Measurements from ENCODE around the gene FUS. TPM values are rescaled to one million over a fixed set of nuclear protein-coding genes. Genes with fewer than 3 reads are reported as not detected.

FUS gene
- total and polyA plus RNA-seq, 2 of the 13 experiments (the other 11 are each of a cell fraction or from before 2014, with no cell fraction given) = 68.1 to 168 TPM

- Histone ChIP-seq H4K20me1 (ENCODE audit: insufficient read depth, low read length) (no peaks in the 10 kb centered on the region), H3K27me3 (ENCODE audit: control insufficient read depth in 1 of 2, insufficient read depth in 2 of 2, low read length in 2 of 2) (peaks cover 0 to 33% of the 10 kb centered on the region in 2 experiments; a peak in 4 of 5 replicates), H3K27ac (ENCODE audit: extremely low read length, insufficient read depth, low read length) (no peak overlapping the region), H3K9me3 (ENCODE audit: low read length) (no peaks in the 10 kb centered on the region), H3K9ac (ENCODE audit: insufficient read depth, low read depth, low read length) (no peak overlapping the region), H3K4me3 (replicated peaks in 1 of 3; ENCODE audit: insufficient read depth in 1 of 3, low read depth in 2 of 3, low read length in 3 of 3) (no peak overlapping the region), H3K79me2 (ENCODE audit: insufficient read depth, low read length) (no peaks in the 10 kb centered on the region), H3K4me2 (ENCODE audit: low read depth, low read length) (no peak overlapping the region), H3K4me1 (ENCODE audit: insufficient read depth, low read length) (peaks cover 41% of the 10 kb centered on the region), H3K36me3 (replicated peaks in 1 of 2; ENCODE audit: control insufficient read depth in 1 of 2, insufficient read depth in 2 of 2, low read length in 2 of 2) (no peaks in the 10 kb centered on the region), H2AFZ (ENCODE audit: low read length) (no peak overlapping the region)
- TF ChIP-seq HOXA3 (CRISPR knock-in tag; IDR thresholded peaks at IDR 0.05) = peak; percentile 42; the same call in 1 of the 2 replicates
- TF ChIP-seq HNRNPK (IDR thresholded peaks at IDR 0.05; ENCODE audit: low read depth, low read length, poor library complexity, severe bottlenecking) = peak; percentile 41
- TF ChIP-seq ZBTB33 (CRISPR knock-in tag; IDR thresholded peaks at IDR 0.05) = peak; percentile 79; the same call in 1 of the 2 replicates
- no peak for TF ChIP-seq ZNF3 (CRISPR knock-in tag; IDR thresholded peaks at IDR 0.05)
- POLR2A ChIA-PET = no interaction called here
- in situ Hi-C loops (cut with HindIII; ENCODE audit: extremely low pct_ligation_motif_present, low pct_unique_long_range_greater_than_20kb) (no loop called here), intact Hi-C loops (cut with micrococcal nuclease; ENCODE audit: unreplicated experiment) (loop anchor here (10.0 kb wide), 1 partner anchor 194 kb away; the partner anchor contains the start of gene SETD1A)
- no peak for DNase-seq (ENCODE audit: low spot score)
- FAIRE-seq = no peak
- CTCF ChIA-PET (ENCODE audit: low intra/inter-chr PET ratio, low total read pairs) = no interaction called here
- no TSS peak for BruUV-seq (replicated peaks)
- ATAC-seq = no peak
- WGBS (ENCODE audit: low lambda C conversion rate) = 73% methylated on average over 19 of the region's 40 CpGs
Measured at GRCh38 chr16:31148281-31148728, 31.6 kb upstream of the FUS start.

GRCh38 chr16:31148896-31149295, 31.0 kb upstream of the FUS start:
- Histone ChIP-seq H3K79me2 (ENCODE audit: insufficient read depth, low read length) (no peaks in the 10 kb centered on the region), H3K4me1 (ENCODE audit: insufficient read depth, low read length) (peaks cover 36% of the 10 kb centered on the region), H3K9ac (ENCODE audit: insufficient read depth, low read depth, low read length) (no peak overlapping the region), H4K20me1 (ENCODE audit: insufficient read depth, low read length) (no peaks in the 10 kb centered on the region), H3K27ac (ENCODE audit: extremely low read length, insufficient read depth, low read length) (no peak overlapping the region), H3K36me3 (replicated peaks in 1 of 2; ENCODE audit: control insufficient read depth in 1 of 2, insufficient read depth in 2 of 2, low read length in 2 of 2) (no peaks in the 10 kb centered on the region), H3K4me2 (ENCODE audit: low read depth, low read length) (no peak overlapping the region), H3K27me3 (ENCODE audit: control insufficient read depth in 1 of 2, insufficient read depth in 2 of 2, low read length in 2 of 2) (peaks cover 1 to 33% of the 10 kb centered on the region in 2 experiments; a peak in 4 of 5 replicates), H3K9me3 (ENCODE audit: low read length) (no peaks in the 10 kb centered on the region), H3K4me3 (replicated peaks in 1 of 3; ENCODE audit: insufficient read depth in 1 of 3, low read depth in 2 of 3, low read length in 3 of 3) (no peak overlapping the region), H2AFZ (ENCODE audit: low read length) (no peak overlapping the region)
- TF ChIP-seq SP4 (CRISPR knock-in tag; IDR thresholded peaks at IDR 0.05) = no peak
- TF ChIP-seq, protein P1, sequence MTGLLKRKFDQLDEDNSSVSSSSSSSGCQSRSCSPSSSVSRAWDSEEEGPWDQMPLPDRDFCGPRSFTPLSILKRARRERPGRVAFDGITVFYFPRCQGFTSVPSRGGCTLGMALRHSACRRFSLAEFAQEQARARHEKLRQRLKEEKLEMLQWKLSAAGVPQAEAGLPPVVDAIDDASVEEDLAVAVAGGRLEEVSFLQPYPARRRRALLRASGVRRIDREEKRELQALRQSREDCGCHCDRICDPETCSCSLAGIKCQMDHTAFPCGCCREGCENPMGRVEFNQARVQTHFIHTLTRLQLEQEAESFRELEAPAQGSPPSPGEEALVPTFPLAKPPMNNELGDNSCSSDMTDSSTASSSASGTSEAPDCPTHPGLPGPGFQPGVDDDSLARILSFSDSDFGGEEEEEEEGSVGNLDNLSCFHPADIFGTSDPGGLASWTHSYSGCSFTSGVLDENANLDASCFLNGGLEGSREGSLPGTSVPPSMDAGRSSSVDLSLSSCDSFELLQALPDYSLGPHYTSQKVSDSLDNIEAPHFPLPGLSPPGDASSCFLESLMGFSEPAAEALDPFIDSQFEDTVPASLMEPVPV (CRISPR knock-in tag; IDR thresholded peaks at IDR 0.05) = no peak
- no peak for TF ChIP-seq MXD4 (CRISPR knock-in tag; IDR thresholded peaks at IDR 0.05)
- no peak for FAIRE-seq
- ChIA-PET POLR2A (no interaction called here), CTCF (ENCODE audit: low intra/inter-chr PET ratio, low total read pairs) (no interaction called here)
- no TSS peak for BruUV-seq (replicated peaks)
- WGBS (ENCODE audit: low lambda C conversion rate) = 70% methylated on average over 11 of the region's 25 CpGs
- in situ Hi-C loops (cut with HindIII; ENCODE audit: extremely low pct_ligation_motif_present, low pct_unique_long_range_greater_than_20kb) (no loop called here), intact Hi-C loops (cut with micrococcal nuclease; ENCODE audit: unreplicated experiment) (loop anchor here (10.0 kb wide), 1 partner anchor 194 kb away; the partner anchor contains the start of gene SETD1A)
- ATAC-seq = no peak
- no peak for DNase-seq (ENCODE audit: low spot score)

All from HepG2 (cell line).